H9 (cell line): ENCODE data around the gene CHID1. TPM values are rescaled to one million over a fixed set of nuclear protein-coding genes. Genes with fewer than 3 reads are reported as not detected.

Experiments
- DNase-seq: peaks from one replicate; pipeline ENCODE4 v3.0.0-alpha.2; 2017
- H2AFZ ChIP-seq: one replicate; pipeline ENCODE4 v1.6.1; 2013; ENCODE audit warnings: mild to moderate bottlenecking, low read length, control low read depth, moderate library complexity
- H2AK5ac ChIP-seq: 2 replicates; pipeline ENCODE4 v1.6.1; 2013; ENCODE audit warnings: low read length, control low read depth, mixed read lengths; ENCODE audit not compliant: insufficient read length
- H2BK120ac ChIP-seq: one replicate; pipeline ENCODE4 v1.6.1; 2013; ENCODE audit warnings: low read depth, mild to moderate bottlenecking, low read length, control low read depth, inconsistent platforms; ENCODE audit not compliant: poor library complexity, severe bottlenecking
- H2BK12ac ChIP-seq: 2 replicates; pipeline ENCODE4 v1.6.1; 2013; ENCODE audit warnings: low read length, control low read depth, mixed read lengths, low read depth; ENCODE audit not compliant: insufficient read length
- H2BK15ac ChIP-seq: 2 replicates; pipeline ENCODE4 v1.6.1; 2013; ENCODE audit warnings: low read depth, low read length, control low read depth
- H2BK20ac ChIP-seq: one replicate; pipeline ENCODE4 v1.6.1; 2013; ENCODE audit warnings: low read depth, mild to moderate bottlenecking, low read length, control low read depth, inconsistent platforms; ENCODE audit not compliant: poor library complexity, severe bottlenecking
- H2BK5ac ChIP-seq: 2 replicates; pipeline ENCODE4 v1.6.1; 2013; ENCODE audit warnings: low read length, control low read depth, mixed read lengths; ENCODE audit not compliant: insufficient read length
- H3K14ac ChIP-seq: 2 replicates; pipeline ENCODE4 v1.6.1; 2013; ENCODE audit warnings: low read length, control low read depth; ENCODE audit not compliant: insufficient read depth
- H3K18ac ChIP-seq: 2 replicates; pipeline ENCODE4 v1.6.1; 2013; ENCODE audit warnings: low read depth, mild to moderate bottlenecking, mixed read lengths, low read length, control low read depth; ENCODE audit not compliant: insufficient read length
- H3K23ac ChIP-seq: 2 replicates; pipeline ENCODE4 v1.6.1; 2013; ENCODE audit warnings: low read length, control low read depth, mixed read lengths, low read depth; ENCODE audit not compliant: insufficient read length
- H3K23me2 ChIP-seq: 2 replicates; pipeline ENCODE4 v1.6.1; 2013; ENCODE audit warnings: low read depth, mild to moderate bottlenecking, mixed read lengths, low read length, control low read depth; ENCODE audit not compliant: insufficient read length, poor library complexity, severe bottlenecking
- H3K27ac ChIP-seq: 2 replicates; pipeline ENCODE4 v1.5.1; 2013; ENCODE audit warnings: low read length, control low read depth, mixed read lengths, low read depth; ENCODE audit not compliant: insufficient read length
- H3K27me3 ChIP-seq: 2 replicates; pipeline ENCODE4 v1.6.1; 2013; ENCODE audit warnings: low read length, control low read depth, inconsistent platforms; ENCODE audit not compliant: insufficient read depth
- H3K4ac ChIP-seq: 2 replicates; pipeline ENCODE4 v1.6.1; 2013; ENCODE audit warnings: low read depth, mild to moderate bottlenecking, control low read depth, inconsistent platforms, low read length, moderate library complexity
- H3K4me1 ChIP-seq: 2 replicates; pipeline ENCODE4 v1.6.1; 2013; ENCODE audit warnings: low read length, control low read depth, inconsistent platforms; ENCODE audit not compliant: insufficient read depth
- H3K4me2 ChIP-seq: 2 replicates; pipeline ENCODE4 v1.6.1; 2013; ENCODE audit warnings: low read length, control low read depth, mixed read lengths; ENCODE audit not compliant: insufficient read length, insufficient read depth
- H3K56ac ChIP-seq: 2 replicates; pipeline ENCODE4 v1.6.1; 2013; ENCODE audit warnings: low read depth, mild to moderate bottlenecking, mixed read lengths, low read length, control low read depth; ENCODE audit not compliant: insufficient read length
- H3K79me1 ChIP-seq: 2 replicates; pipeline ENCODE4 v1.6.1; 2013; ENCODE audit warnings: low read depth, mild to moderate bottlenecking, moderate library complexity, low read length, control low read depth, inconsistent platforms; ENCODE audit not compliant: insufficient read depth, poor library complexity, severe bottlenecking
- H3K79me2 ChIP-seq: 2 replicates; pipeline ENCODE4 v1.6.1; 2013; ENCODE audit warnings: low read length, control low read depth, inconsistent platforms; ENCODE audit not compliant: insufficient read depth
- H3K9ac ChIP-seq: 2 replicates; pipeline ENCODE4 v1.6.1; 2013; ENCODE audit warnings: low read length, control low read depth, mixed read lengths; ENCODE audit not compliant: insufficient read length; ENCODE audit errors: extremely low read depth
- H3K9me3 ChIP-seq: one replicate; pipeline ENCODE4 v1.6.1; 2013; ENCODE audit warnings: low read depth, low read length, inconsistent platforms; ENCODE audit not compliant: control insufficient read depth
- H3T11ph ChIP-seq: one replicate; pipeline ENCODE4 v1.6.1; 2013; ENCODE audit warnings: mild to moderate bottlenecking, low read length, control low read depth, inconsistent platforms
- H4K20me1 ChIP-seq: one replicate; pipeline ENCODE4 v1.6.1; 2013; ENCODE audit not compliant: control insufficient read depth, insufficient read length, insufficient read depth
- H4K5ac ChIP-seq: 2 replicates; pipeline ENCODE4 v1.6.1; 2013; ENCODE audit warnings: low read depth, mild to moderate bottlenecking, mixed read lengths, low read length, control low read depth; ENCODE audit not compliant: insufficient read length
- H4K8ac ChIP-seq: replicated peaks from 2 replicates; pipeline ENCODE4 v1.6.1; 2013; ENCODE audit warnings: low read length, control low read depth, mixed read lengths, low read depth; ENCODE audit not compliant: insufficient read length
- H4K91ac ChIP-seq: 2 replicates; pipeline ENCODE4 v1.6.1; 2013; ENCODE audit warnings: low read depth, mild to moderate bottlenecking, moderate library complexity, mixed read lengths, low read length, control low read depth; ENCODE audit not compliant: insufficient read length
- H3K27ac Mint-ChIP-seq, 3 experiments: 2 replicates in 2 of 3; 3 replicates in 1 of 3; pipeline ENCODE4 v1.8.0; 2020 to 2021; ENCODE audit warnings: mixed read lengths in 3 of 3, mild to moderate bottlenecking in 1 of 3, moderate library complexity in 1 of 3
- H3K27me3 Mint-ChIP-seq: 2 replicates; pipeline ENCODE4 v1.8.0; 2021; ENCODE audit warnings: low read depth, mild to moderate bottlenecking, moderate library complexity, mixed read lengths
- H3K36me3 Mint-ChIP-seq, 3 experiments: 2 replicates in 2 of 3; 3 replicates in 1 of 3; pipeline ENCODE4 v1.8.0; 2020 to 2021; ENCODE audit warnings: low read depth in 3 of 3, mixed read lengths in 3 of 3; ENCODE audit not compliant: insufficient read depth in 1 of 3
- H3K4me1 Mint-ChIP-seq, 2 experiments: 2 replicates each; pipeline ENCODE4 v1.8.0; 2020; ENCODE audit warnings: mixed read lengths in 2 of 2
- H3K4me3 Mint-ChIP-seq, 2 experiments: 2 replicates in 1 of 2; 3 replicates in 1 of 2; pipeline ENCODE4 v1.8.0; 2020 to 2021; ENCODE audit warnings: mild to moderate bottlenecking in 2 of 2, mixed read lengths in 2 of 2, moderate library complexity in 1 of 2
- H3K9me3 Mint-ChIP-seq, 2 experiments: 2 replicates in 1 of 2; 3 replicates in 1 of 2; pipeline ENCODE4 v1.8.0; 2020; ENCODE audit warnings: mild to moderate bottlenecking in 2 of 2, mixed read lengths in 2 of 2, moderate library complexity in 1 of 2
- WGBS: extraction: QIAGEN DNeasy Blood & Tissue Kit; methylation state at CpG from one replicate; pipeline ENCODE4 v1.1.7; 2013; ENCODE audit warnings: missing lambda C conversion rate, low lambda C conversion rate, mixed read lengths; ENCODE audit not compliant: insufficient read length; ENCODE audit errors: extremely low coverage; 5-methylcytosine and 5-hydroxymethylcytosine counted together
- total RNA-seq: library from RNA; stranded (reverse); gene quantifications from 2 replicates; pipeline ENCODE4 v1.2.1, GENCODE V29; 2021
- TF ChIP-seq, protein P1 (sequence below): fragments of 200-600 bp; sonication (generic); conservative IDR thresholded peaks from 3 replicates; pipeline ENCODE4 v1.8.0; 2021; ENCODE audit warnings: antibody characterized with exemption, mild to moderate bottlenecking

The CHID1 gene
- total RNA-seq, 1 experiment from 2014 or later, result 89.4 TPM

DNA sequence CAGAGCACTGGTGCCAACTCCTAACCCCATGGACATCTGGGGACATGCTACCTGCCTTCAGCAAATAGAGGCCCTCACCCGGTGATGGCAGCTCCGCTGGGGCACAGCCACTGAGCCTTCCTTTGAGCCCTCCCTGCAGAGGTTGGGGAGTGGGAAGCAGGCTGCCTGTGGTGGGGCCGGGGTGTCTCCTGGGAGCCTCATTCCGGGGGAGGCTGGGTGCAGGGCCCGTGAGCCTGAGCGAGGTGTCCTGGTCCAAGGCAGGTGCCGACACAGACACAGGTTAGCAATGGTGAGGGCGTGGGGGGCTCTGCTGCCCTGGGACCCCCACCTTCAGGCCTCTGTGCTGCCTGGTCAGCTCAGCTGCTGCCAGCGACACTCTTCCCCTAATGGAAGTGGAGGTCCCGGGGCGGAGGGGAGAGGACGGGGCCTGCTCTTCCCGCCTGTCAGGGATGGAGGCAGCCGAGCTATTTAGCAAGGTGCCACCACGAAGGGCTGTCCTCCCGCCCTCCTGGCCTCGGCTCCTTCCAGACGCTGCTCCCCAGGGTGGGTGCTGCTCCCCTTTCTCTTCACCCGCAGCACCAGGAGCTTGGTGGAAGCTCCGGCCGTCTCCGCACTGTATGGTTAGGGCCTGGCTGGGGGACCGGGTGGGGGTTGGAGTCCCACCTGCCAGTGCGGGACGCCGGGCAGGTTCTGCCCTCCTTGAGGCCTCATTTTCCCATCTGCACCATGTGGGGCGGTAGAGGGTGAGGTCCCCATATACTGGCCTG is 56.7 kb downstream of the CHID1 start:
- H3K18ac ChIP-seq, result no peak overlapping the region
- H3K4me1 Mint-ChIP-seq, result peaks cover 8 to 48% of the 10 kb centered on the region in 2 experiments
- no peak overlapping the region for H2BK120ac ChIP-seq
- H3K4me3 Mint-ChIP-seq, result no peak overlapping the region
- H3T11ph ChIP-seq, result no peak overlapping the region
- H3K27me3 ChIP-seq, result no peaks in the 10 kb centered on the region
- no peaks in the 10 kb centered on the region for H3K79me1 ChIP-seq
- no peak overlapping the region for H3K23ac ChIP-seq
- H3K27ac Mint-ChIP-seq, result no peak overlapping the region
- no peaks in the 10 kb centered on the region for H3K79me2 ChIP-seq
- peaks cover 7% of the 10 kb centered on the region for H3K27me3 Mint-ChIP-seq
- H2BK5ac ChIP-seq, result no peak overlapping the region
- no peaks in the 10 kb centered on the region for H4K20me1 ChIP-seq
- no peak overlapping the region for H3K9ac ChIP-seq
- H3K9me3 Mint-ChIP-seq, result no peaks in the 10 kb centered on the region
- no peak overlapping the region for H3K14ac ChIP-seq
- no peak overlapping the region for H2BK12ac ChIP-seq
- no peak overlapping the region for H3K56ac ChIP-seq
- no peak for DNase-seq
- no peak overlapping the region for H2BK20ac ChIP-seq
- H2BK15ac ChIP-seq, result no peak overlapping the region
- H3K36me3 Mint-ChIP-seq, result peaks cover 0 to 6% (median 0%) of the 10 kb centered on the region in 3 experiments; a peak in 3 of 7 replicates
- WGBS, result no CpG with 5 or more reads among the region's 27 CpGs
- no peaks in the 10 kb centered on the region for H3K9me3 ChIP-seq
- TF ChIP-seq, protein P1, sequence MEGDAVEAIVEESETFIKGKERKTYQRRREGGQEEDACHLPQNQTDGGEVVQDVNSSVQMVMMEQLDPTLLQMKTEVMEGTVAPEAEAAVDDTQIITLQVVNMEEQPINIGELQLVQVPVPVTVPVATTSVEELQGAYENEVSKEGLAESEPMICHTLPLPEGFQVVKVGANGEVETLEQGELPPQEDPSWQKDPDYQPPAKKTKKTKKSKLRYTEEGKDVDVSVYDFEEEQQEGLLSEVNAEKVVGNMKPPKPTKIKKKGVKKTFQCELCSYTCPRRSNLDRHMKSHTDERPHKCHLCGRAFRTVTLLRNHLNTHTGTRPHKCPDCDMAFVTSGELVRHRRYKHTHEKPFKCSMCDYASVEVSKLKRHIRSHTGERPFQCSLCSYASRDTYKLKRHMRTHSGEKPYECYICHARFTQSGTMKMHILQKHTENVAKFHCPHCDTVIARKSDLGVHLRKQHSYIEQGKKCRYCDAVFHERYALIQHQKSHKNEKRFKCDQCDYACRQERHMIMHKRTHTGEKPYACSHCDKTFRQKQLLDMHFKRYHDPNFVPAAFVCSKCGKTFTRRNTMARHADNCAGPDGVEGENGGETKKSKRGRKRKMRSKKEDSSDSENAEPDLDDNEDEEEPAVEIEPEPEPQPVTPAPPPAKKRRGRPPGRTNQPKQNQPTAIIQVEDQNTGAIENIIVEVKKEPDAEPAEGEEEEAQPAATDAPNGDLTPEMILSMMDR, result no peak
- peaks cover 12% of the 10 kb centered on the region for H3K23me2 ChIP-seq
- no peak overlapping the region for H2AFZ ChIP-seq
- no peak overlapping the region for H2AK5ac ChIP-seq
- no peak overlapping the region for H4K91ac ChIP-seq
- H3K4me1 ChIP-seq, result no peaks in the 10 kb centered on the region
- no peak overlapping the region for H4K8ac ChIP-seq
- H3K4ac ChIP-seq, result no peak overlapping the region
- no peak overlapping the region for H4K5ac ChIP-seq
- H3K27ac ChIP-seq, result no peak overlapping the region
- H3K4me2 ChIP-seq, result no peak overlapping the region
